IPS-15b (cell line): ENCODE data around the gene RFXANK.
"Not testable (repeated sequence)": the region's sequence is repeated elsewhere in the genome, so short reads cannot be mapped to it uniquely, and the experiment has no call there.

ENCODE experiments used
- H3K27me3 ChIP-seq: one replicate; pipeline ENCODE4 v1.6.1; 2013; ENCODE audit warnings: low read length; ENCODE audit not compliant: control insufficient read depth, insufficient read depth
- H3K36me3 ChIP-seq: one replicate; pipeline ENCODE4 v1.6.1; 2013; ENCODE audit warnings: low read length; ENCODE audit not compliant: control insufficient read depth, insufficient read depth
- H3K4me1 ChIP-seq: one replicate; pipeline ENCODE4 v1.6.1; 2013; ENCODE audit warnings: mild to moderate bottlenecking, low read length; ENCODE audit not compliant: control insufficient read depth, insufficient read depth
- H3K4me3 ChIP-seq: one replicate; pipeline ENCODE4 v1.5.1; 2013; ENCODE audit warnings: low read depth, low read length
- H3K9ac ChIP-seq: one replicate; pipeline ENCODE4 v1.6.1; 2013; ENCODE audit warnings: low read depth, mild to moderate bottlenecking, low read length
- H3K9me3 ChIP-seq: one replicate; pipeline ENCODE4 v1.6.1; 2013; ENCODE audit warnings: mild to moderate bottlenecking, low read length; ENCODE audit not compliant: control insufficient read depth, insufficient read depth

Gene RFXANK

DNA sequence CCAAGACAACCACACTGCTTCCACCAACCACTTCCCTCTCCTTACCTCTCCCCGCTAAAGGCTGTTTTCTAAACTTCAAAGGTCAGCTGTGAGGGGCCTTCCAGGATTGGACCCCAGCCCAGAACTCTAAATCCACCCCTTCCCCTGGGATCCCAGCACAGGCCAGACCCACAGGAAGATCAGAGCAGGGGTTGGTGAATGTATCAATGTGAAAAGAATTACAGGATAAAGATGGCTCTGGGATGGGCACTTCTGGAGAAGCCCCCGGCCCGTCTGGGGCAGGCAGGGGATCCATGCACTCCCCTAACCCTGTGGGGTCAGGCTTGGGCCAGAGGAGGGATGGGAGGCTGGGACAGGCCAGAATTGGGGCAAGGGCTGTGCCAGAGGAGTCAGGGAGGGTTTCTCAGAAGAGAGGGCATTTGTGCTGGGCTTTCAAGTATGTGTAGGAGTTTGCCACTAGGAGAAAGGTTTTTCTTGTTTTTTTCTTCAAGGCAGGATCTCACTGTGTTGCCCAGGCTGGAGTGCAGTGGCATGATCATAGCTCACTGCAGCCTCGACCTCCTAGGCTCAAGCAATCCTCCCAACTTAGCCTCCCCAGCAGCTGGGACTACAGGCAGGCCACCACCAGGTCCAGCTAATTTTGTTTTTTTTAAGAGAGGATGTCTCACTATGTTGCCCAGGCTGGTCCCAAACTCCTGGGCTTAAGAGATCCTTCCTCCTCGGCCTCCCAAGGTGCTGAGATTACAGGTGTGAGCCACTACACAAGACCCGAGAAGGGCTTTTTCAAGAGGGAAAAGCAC, 21.0 kb upstream of the RFXANK start:
- Histone ChIP-seq H3K9me3 (no peaks in the 10 kb centered on the region), H3K36me3 (no peaks in the 10 kb centered on the region), H3K4me1 (peaks cover 8% of the 10 kb centered on the region), H3K27me3 (peaks cover 23% of the 10 kb centered on the region), H3K4me3 (peak overlapping the region; percentile 53), H3K9ac (no peak overlapping the region)

DNA sequence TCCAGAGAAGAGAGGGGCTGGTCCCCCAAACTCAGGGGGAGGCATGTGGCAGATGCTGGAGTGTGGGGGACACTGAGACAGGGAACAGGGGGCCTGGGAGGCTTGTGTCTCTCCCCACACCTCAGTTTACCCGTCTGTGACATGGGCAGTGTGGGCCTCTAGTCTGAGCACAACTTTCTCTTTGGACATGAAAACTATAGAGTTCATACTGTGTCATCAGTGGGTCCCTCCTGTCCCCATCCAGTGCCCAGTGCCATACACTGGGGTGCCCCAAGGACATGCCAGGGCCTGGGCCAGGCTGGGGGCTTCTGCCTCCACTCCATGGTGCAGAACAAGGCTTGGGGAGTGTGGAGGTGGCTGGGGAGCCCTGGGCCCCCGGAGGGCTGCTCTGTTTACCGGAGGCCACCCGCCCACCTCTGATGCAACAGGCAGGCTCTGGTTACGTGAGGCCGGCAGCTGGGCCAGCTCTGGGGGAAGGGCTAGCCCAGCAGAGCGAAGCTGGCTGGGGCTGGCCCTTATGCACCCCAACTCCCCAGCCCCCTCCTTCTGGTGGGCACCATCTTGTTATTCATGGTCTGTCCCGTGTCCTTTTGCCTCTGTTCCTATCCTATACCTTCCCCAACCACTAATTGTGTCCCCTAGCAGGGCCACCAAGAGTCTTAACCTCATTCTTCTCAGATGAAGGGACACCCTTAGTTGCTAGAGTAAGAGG, 20.1 kb upstream of the RFXANK start:
- no peaks in the 10 kb centered on the region for H3K9me3 ChIP-seq
- no peak overlapping the region for H3K4me3 ChIP-seq
- H3K27me3 ChIP-seq: peaks cover 23% of the 10 kb centered on the region
- H3K36me3 ChIP-seq: no peaks in the 10 kb centered on the region
- H3K9ac ChIP-seq: no peak overlapping the region
- H3K4me1 ChIP-seq: peaks cover 8% of the 10 kb centered on the region

DNA sequence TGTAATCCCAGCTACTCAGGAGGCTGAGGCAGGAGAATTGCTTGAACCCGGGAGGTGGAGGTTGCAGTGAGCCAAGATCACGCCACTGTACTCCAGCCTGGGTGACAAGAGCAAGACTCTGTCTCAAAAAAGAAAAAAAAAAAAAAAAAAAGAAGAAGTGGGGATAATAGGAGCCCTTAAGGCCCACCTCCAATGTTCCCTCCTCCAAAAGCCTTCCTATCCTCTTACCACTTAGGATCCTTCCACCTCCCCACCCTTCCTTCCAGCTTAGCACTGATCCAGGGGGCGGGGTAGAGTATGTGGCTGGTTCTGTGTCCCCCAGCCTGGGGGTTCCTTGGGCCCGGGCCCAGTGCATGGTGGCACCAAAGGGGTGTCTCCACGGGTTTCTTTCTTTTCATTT, 18.8 kb upstream of the RFXANK start:
- not testable (repeated sequence) for H3K36me3 ChIP-seq, H3K9ac ChIP-seq, H3K4me3 ChIP-seq, H3K9me3 ChIP-seq, H3K4me1 ChIP-seq
- peaks cover 20% of the 10 kb centered on the region for H3K27me3 ChIP-seq

DNA sequence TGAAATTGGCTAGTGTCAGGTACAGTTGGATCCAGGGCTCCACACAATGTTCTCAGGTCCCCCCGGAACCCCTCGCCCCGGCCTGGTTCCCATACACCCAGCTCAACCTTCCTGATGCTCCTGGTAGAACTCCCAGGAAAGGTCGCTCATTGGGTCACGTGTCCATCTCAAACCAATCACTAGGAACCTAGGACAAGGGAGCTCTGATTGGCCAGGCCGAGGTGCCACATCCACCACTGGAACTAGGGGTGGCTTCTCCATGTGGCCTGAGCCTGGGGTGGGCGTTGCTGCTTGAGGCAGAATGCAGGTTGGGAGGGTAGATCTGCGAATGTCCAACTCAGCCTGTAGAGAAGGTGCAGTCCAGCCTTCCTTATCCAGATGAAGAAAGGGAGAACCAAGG, 15.1 kb upstream of the RFXANK start:
- Histone ChIP-seq H3K9me3 (no peaks in the 10 kb centered on the region), H3K4me1 (peaks cover 3% of the 10 kb centered on the region), H3K9ac (no peak overlapping the region), H3K4me3 (no peak overlapping the region), H3K27me3 (no peaks in the 10 kb centered on the region), H3K36me3 (peaks cover 6% of the 10 kb centered on the region)

DNA sequence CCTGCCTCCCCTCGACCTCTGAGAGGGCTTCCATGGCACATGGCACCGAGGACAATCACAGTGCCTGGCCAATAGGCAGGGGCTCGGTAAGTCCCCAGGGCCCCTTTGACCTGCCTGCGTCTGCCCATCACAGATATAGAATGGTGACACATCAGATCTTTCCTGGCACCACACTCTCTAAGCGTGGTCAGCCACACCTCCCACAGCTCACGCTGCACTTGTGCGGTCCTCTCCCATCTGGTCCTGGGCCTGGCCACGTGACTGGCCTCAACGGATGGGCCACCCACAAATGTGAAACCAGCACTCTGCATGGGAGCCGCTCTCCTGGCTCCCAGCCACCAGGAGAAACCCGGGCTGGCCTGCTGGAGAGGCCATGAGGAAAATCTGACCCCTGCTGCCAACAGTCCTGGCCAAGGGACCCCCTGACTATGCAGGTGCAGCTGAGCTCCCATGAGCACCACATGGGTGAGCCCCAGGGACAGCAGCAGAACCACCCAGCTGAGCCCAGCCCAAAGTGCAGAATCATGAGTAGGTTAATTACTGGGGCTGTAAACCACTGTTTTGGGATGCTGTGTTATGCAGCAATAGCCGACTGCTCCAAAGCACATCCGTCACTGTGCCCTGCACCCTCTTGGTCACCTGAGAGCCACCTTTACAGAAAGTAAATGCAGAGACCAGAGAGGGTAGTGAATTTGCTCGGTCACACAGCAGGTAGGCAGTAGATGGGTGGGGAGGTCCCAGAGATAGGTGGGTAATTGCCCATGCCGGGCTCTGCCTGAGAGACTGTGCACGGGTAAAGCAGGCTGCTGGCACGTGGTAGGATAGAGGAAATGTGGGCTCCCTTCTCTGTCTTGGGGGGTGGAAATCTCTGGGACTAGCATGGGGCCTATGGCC, 12.3 kb upstream of the RFXANK start:
- H3K36me3 ChIP-seq: peaks cover 13% of the 10 kb centered on the region
- H3K27me3 ChIP-seq: no peaks in the 10 kb centered on the region
- no peaks in the 10 kb centered on the region for H3K4me1 ChIP-seq
- H3K9ac ChIP-seq: no peak overlapping the region
- H3K9me3 ChIP-seq: no peaks in the 10 kb centered on the region
- H3K4me3 ChIP-seq: no peak overlapping the region

DNA sequence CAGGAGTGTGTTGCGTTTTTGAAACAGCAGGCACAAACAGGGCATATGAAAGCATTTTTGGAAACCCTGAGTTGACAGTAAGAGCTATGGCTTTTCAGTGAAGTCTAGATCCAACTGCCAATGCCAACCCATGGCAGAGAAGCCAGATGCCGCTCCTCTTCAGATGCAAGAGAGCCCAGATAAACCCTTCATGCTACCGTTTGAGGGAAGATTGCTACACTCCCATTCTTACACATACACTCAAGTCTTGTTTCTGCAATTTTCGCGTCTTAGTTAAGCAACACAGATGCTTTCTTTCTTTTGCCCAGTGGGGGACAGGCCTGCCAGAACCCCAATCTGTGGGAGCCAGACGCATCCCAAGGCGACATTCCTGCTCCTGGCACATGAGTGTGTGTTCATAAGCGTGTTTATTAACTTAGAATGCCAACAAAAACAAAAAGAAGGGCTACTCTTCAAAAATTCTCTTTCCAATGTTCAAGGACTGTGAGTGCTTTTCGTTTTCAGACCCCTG, 10.5 kb upstream of the RFXANK start:
- Histone ChIP-seq H3K27me3 (no peaks in the 10 kb centered on the region), H3K4me1 (no peaks in the 10 kb centered on the region), H3K9me3 (no peaks in the 10 kb centered on the region), H3K4me3 (no peak overlapping the region), H3K36me3 (peaks cover 15% of the 10 kb centered on the region), H3K9ac (no peak overlapping the region)

DNA sequence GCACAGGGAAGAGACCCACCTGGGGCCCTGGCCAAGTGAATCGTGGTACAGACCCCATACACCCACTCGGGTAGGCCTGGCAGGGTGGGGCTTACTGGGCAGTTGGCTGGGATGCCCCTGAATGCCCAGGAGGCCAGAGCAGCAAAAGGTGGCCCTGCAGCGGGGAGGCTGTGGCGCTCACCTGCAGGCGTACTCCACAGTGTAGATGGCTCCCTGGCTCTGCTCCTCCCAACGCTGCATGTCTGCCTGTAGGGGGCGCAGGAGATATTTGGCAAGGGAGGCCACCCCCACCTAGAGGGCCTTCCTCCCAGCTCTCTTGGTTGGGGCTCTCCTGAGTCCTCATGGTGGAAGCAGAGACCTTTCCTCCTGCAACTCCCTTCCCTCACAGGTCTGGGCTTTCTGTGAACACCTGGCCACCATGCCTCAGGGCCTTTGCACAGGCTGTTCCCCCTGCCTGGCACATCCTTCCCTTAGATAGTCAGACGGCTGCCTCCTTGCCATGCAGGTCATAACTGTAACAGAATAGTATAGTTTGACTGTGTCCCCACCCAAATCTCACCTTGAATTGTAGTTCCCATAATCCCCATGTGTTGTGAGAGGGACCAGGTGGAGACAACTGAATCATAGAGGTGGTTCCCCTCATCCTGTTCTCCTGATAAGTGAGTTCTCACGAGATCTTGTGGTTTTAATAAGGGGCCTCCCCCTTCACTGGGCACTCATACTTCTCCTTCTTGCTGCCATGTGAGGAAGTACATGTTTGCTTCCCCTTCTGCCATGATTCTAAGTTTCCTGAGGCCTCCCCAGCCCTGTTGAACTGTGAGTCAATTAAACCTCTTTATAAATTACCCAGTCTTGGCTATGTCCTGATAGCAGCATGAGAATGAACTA, 6.0 kb upstream of the RFXANK start:
- H3K4me1 ChIP-seq: no peaks in the 10 kb centered on the region
- H3K9me3 ChIP-seq: no peaks in the 10 kb centered on the region
- H3K9ac ChIP-seq: no peak overlapping the region
- H3K27me3 ChIP-seq: no peaks in the 10 kb centered on the region
- H3K36me3 ChIP-seq: peaks cover 15% of the 10 kb centered on the region
- H3K4me3 ChIP-seq: no peak overlapping the region

DNA sequence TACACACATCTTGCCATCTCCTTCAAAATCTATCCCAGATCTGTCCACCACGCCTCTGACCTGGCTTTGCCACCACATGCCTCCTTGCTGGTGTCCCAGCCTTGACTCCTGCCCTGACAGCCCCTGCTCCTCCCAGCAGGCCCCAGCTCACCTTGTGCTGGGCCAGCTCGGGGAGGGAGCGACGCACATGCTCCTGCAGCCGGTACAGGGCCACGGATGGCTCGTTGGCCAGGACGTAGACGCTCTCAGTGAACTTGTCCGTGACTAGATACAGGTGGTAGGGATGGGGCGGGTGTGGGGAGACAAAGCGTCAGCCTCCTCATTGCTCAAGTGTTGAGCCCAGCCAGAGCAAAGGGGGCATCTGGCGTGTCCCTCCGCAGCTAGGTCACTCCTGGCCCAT, 5.3 kb upstream of the RFXANK start:
- no peak overlapping the region for H3K9ac ChIP-seq
- H3K4me3 ChIP-seq: no peak overlapping the region
- no peaks in the 10 kb centered on the region for H3K27me3 ChIP-seq
- H3K4me1 ChIP-seq: no peaks in the 10 kb centered on the region
- no peaks in the 10 kb centered on the region for H3K9me3 ChIP-seq
- peaks cover 13% of the 10 kb centered on the region for H3K36me3 ChIP-seq

DNA sequence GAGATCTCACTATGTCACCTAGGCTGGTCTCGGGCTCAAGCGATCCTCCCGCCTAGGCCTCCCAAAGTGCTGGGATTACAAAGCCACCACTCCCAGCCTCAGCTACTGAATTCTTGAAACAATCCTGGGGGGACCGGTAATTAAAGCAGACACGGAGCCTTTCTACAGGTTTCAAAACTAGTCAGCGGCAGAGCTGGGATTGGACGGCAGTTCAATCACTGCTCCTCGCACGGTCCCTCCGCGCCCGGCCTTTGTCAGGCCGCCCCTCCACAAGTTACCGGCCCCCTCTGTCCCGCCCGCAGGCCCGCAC, 335 bp upstream of the RFXANK start:
- Histone ChIP-seq H3K4me3 (peak overlapping the region; percentile 99), H3K4me1 (no peaks in the 10 kb centered on the region), H3K9ac (peak overlapping the region; percentile 95), H3K9me3 (no peaks in the 10 kb centered on the region), H3K27me3 (no peaks in the 10 kb centered on the region), H3K36me3 (peaks cover 4% of the 10 kb centered on the region)

DNA sequence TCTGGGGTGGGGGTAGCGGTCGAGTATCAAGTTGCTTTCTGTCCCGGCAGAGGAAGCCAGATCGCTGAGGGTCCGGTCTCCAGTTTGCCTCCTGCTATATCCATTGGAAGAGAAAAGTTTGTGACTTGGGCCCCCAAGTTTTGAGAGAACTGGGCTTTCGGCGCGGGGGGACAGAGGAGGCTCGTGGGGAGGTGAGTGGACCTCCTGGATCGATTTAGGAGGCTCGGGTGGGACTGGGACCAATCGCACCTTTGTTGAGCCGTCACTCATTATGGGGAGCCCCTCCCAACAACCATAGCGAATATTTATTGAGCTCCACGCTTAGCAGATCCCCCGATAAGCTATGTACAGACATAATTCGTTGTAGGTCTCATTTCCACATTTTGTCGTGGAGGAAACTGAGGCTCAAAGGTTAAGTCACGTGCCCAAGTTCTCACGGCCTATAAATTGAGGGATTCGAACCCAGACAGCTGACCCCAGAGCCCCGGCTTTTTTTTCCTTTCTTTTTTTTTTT, 909 bp downstream of the RFXANK start:
- Histone ChIP-seq H3K36me3 (peaks cover 11% of the 10 kb centered on the region), H3K4me1 (no peaks in the 10 kb centered on the region), H3K9me3 (no peaks in the 10 kb centered on the region), H3K4me3 (peak overlapping the region; percentile 80), H3K27me3 (no peaks in the 10 kb centered on the region), H3K9ac (peak overlapping the region; percentile 91)

DNA sequence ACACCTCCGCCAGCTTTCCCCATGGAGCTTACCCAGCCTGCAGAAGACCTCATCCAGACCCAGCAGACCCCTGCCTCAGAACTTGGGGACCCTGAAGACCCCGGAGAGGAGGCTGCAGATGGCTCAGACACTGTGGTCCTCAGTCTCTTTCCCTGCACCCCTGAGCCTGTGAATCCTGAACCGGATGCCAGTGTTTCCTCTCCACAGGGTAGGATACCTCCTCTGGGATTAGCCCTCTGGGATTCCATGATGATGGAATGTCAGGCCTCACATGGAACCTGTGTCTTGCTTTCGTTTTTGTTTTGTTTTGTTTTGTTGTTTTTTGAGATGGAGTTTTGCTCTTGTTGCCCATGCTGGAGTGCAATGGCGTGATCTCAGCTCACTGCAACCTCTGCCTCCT, 1.9 kb downstream of the RFXANK start:
- Histone ChIP-seq H3K4me1 (no peaks in the 10 kb centered on the region), H3K9me3 (no peaks in the 10 kb centered on the region), H3K27me3 (no peaks in the 10 kb centered on the region), H3K4me3 (no peak overlapping the region), H3K9ac (no peak overlapping the region), H3K36me3 (peaks cover 19% of the 10 kb centered on the region)
